Kidney (tissue), 14 donors: ENCODE results near the gene CEP131. TPM values are rescaled to one million over a fixed set of nuclear protein-coding genes. Genes with fewer than 3 reads are reported as not detected.

Experiments used
- DNase-seq, 5 donors: peaks; one replicate each; pipeline ENCODE4 v3.0.0-alpha.2; 2013 to 2020
- FAIRE-seq: peaks from 2 replicates; lab custom pipeline; 2012; peaks lifted over from hg19 to GRCh38; lab: Jason Lieb, UNC
- H3K27ac ChIP-seq, 2 donors: one replicate each; pipeline ENCODE4 v1.7.0; 2013; ENCODE audit warnings: low read depth in 2 of 2, low read length in 2 of 2, inconsistent platforms in 1 of 2
- H3K27me3 ChIP-seq: one replicate; pipeline ENCODE4 v1.7.1; 2013; ENCODE audit warnings: low read length, inconsistent platforms; ENCODE audit not compliant: control insufficient read depth, insufficient read depth
- H3K36me3 ChIP-seq, 3 donors: one replicate each; pipeline versions ENCODE4 v1.7.0 to v1.7.1; 2013; ENCODE audit warnings: low read length in 3 of 3, control low read depth in 1 of 3, inconsistent platforms in 1 of 3; ENCODE audit not compliant: insufficient read depth in 3 of 3, control insufficient read depth in 2 of 3
- H3K4me1 ChIP-seq, 3 donors: one replicate each; pipeline versions ENCODE4 v1.7.0 to v1.7.1; 2013; ENCODE audit warnings: low read length in 3 of 3, inconsistent platforms in 1 of 3, low read depth in 1 of 3; ENCODE audit not compliant: control insufficient read depth in 2 of 3, insufficient read depth in 2 of 3
- H3K4me3 ChIP-seq, 3 donors: one replicate each; pipeline versions ENCODE4 v1.7.0 to v1.8.1; 2013; ENCODE audit warnings: low read length in 3 of 3, control low read depth in 1 of 3, inconsistent platforms in 1 of 3
- H3K9ac ChIP-seq, 3 donors: one replicate each; pipeline versions ENCODE4 v1.7.0 to v1.7.1; 2013; ENCODE audit warnings: low read length in 3 of 3, control low read depth in 1 of 3, inconsistent platforms in 1 of 3
- H3K9me3 ChIP-seq, 3 donors: one replicate each; pipeline versions ENCODE4 v1.7.0 to v1.7.1; 2013; ENCODE audit warnings: low read length in 3 of 3, control low read depth in 1 of 3, inconsistent platforms in 1 of 3; ENCODE audit not compliant: control insufficient read depth in 2 of 3, insufficient read depth in 1 of 3
- intact Hi-C: fragments of 100-400 bp; cut with DNase I; formaldehyde crosslinking; loops from one replicate; pipeline ENCODE4 v1.11.1; 2022
- polyA plus RNA-seq: library from polyadenylated mRNA; stranded (reverse); fragments of 350-450 nt; fragmentation: Illumina TruSeq; extraction: RNeasy Lipid Tissue Mini Kit (QIAGEN cat#74804); gene quantifications from one replicate; pipeline ENCODE4 v1.2.3, GENCODE V29; 2014; ENCODE audit warnings: low read depth, low replicate concordance; ENCODE audit not compliant: insufficient read depth
- total RNA-seq: library from RNA; stranded (reverse); fragmentation: NEBNext Ultra II Directional; extraction: Animal tissue kit (Norgen Biotek cat#: 25700); gene quantifications from one replicate; pipeline ENCODE4 v1.2.1, GENCODE V29; 2021
- TF ChIP-seq, protein P1 (sequence below): IDR thresholded peaks from 3 replicates; pipeline ENCODE4 v1.5.1; 2012; ENCODE audit warnings: mild to moderate bottlenecking, moderate library complexity, borderline replicate concordance; ENCODE audit not compliant: insufficient read depth; ENCODE audit errors: extremely low read depth
- donor health status: control.
- donor health status: control.
- donor health status: control.
- donor health status: control.
- donor health status: control.
- donor health status: DM: yes; HTN: yes; CAD: no.
- donor health status: Normal renal cell carcinoma (clear cell type).

The CEP131 gene
- total and polyA plus RNA-seq, 2 donors from 2014 or later: 6.9 to 7.5 TPM

DNA sequence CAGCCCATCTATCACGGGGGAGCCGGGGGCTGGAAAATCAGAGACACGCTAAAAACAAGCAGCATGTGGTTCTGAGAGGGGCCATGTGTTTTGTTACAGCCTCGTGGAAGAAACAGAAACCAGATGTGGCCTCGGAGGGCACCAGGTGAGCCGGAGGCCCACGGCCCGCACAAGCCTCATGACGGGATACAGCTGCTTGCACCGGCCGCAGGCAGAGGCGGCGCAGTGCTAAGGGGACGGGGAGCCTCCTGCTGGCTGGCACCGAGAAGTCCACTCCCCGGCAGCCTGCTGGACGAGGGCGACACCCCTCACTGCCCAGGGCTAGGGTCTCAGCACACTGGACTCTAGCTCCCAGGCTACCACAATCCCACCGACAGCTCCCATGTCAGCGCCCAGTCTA lies 35.5 kb upstream of the CEP131 start:
- peaks cover 0 to 24% (median 10%) of the 10 kb centered on the region in 3 donors for H3K36me3 ChIP-seq
- H3K27me3 ChIP-seq: no peaks in the 10 kb centered on the region
- H3K27ac ChIP-seq: no peak overlapping the region
- peaks cover 0 to 12% (median 9%) of the 10 kb centered on the region in 3 donors for H3K4me1 ChIP-seq
- no peaks in the 10 kb centered on the region for H3K9me3 ChIP-seq
- peak in 4 of 5 donors; percentile 84 to 87 (median 85) for DNase-seq
- no peak overlapping the region for H3K9ac ChIP-seq
- intact Hi-C loops: loop anchor here (10.0 kb wide), 1 partner anchor 227 kb away; no protein-coding TSS in a partner anchor
- TF ChIP-seq, protein P1, sequence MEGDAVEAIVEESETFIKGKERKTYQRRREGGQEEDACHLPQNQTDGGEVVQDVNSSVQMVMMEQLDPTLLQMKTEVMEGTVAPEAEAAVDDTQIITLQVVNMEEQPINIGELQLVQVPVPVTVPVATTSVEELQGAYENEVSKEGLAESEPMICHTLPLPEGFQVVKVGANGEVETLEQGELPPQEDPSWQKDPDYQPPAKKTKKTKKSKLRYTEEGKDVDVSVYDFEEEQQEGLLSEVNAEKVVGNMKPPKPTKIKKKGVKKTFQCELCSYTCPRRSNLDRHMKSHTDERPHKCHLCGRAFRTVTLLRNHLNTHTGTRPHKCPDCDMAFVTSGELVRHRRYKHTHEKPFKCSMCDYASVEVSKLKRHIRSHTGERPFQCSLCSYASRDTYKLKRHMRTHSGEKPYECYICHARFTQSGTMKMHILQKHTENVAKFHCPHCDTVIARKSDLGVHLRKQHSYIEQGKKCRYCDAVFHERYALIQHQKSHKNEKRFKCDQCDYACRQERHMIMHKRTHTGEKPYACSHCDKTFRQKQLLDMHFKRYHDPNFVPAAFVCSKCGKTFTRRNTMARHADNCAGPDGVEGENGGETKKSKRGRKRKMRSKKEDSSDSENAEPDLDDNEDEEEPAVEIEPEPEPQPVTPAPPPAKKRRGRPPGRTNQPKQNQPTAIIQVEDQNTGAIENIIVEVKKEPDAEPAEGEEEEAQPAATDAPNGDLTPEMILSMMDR: no peak
- FAIRE-seq: no peak
- H3K4me3 ChIP-seq: no peak overlapping the region

DNA sequence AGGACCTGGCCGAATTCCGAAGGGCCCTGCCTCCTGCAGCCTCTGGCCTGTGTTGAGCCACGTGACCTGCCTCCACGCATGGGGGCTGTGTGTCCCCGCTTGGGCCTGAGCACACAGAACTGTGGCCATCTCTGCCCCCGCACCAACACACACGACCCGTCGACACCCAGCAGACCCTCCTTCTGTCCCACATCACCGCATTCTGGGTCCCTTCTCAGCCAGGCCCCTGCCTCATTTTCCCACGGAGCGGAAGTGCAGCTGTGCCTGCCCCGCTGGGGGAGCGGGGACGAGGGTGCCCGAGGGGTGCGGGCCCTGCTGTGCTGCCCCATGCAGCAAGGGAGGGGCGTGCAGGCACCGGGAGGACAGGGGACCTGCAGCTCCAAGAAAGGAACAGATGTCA lies 34.8 kb upstream of the CEP131 start:
- DNase-seq (no peak), FAIRE-seq (no peak)
- Histone ChIP-seq H3K36me3 (peaks cover 0 to 24% (median 10%) of the 10 kb centered on the region in 3 donors), H3K4me3 (no peak overlapping the region), H3K9me3 (no peaks in the 10 kb centered on the region), H3K9ac (no peak overlapping the region), H3K4me1 (peaks cover 0 to 14% (median 12%) of the 10 kb centered on the region in 3 donors), H3K27ac (no peak overlapping the region), H3K27me3 (no peaks in the 10 kb centered on the region)
- intact Hi-C loops: loop anchor here (10.0 kb wide), 1 partner anchor 227 kb away; no protein-coding TSS in a partner anchor
- TF ChIP-seq, protein P1: no peak

GRCh38 chr17:81256616-81257015 lies 33.9 kb upstream of the CEP131 start:
- peak overlapping the region in 1 of 2 donors; percentile 51 for H3K27ac ChIP-seq

More at GRCh38 chr17:81256616-81257015, 33.9 kb upstream of the CEP131 start:
- H3K27me3 ChIP-seq: no peaks in the 10 kb centered on the region
- peaks cover 0 to 17% (median 12%) of the 10 kb centered on the region in 3 donors for H3K4me1 ChIP-seq
- DNase-seq (no peak), FAIRE-seq (no peak)
- TF ChIP-seq, protein P1: no peak
- no peak overlapping the region for H3K4me3 ChIP-seq
- intact Hi-C loops: loop anchor here (10.0 kb wide), 1 partner anchor 228 kb away; no protein-coding TSS in a partner anchor
- peaks cover 0 to 28% (median 10%) of the 10 kb centered on the region in 3 donors for H3K36me3 ChIP-seq
- H3K9me3 ChIP-seq: no peaks in the 10 kb centered on the region
- no peak overlapping the region for H3K9ac ChIP-seq
